ENCODE results near the gene ARHGEF10L.
"Not testable (repeated sequence)": the region's sequence is repeated elsewhere in the genome, so short reads cannot be mapped to it uniquely, and the experiment has no call there.

ARHGEF10L gene

GRCh38 chr1:17610085-17610484, 70.6 kb downstream of the ARHGEF10L start:
- DNase-seq (ENCODE audit: low read depth) = no peak

- DNase-seq (ENCODE audit: low read depth) = no peak
Observed at GRCh38 chr1:17610713-17611112, 71.2 kb downstream of the ARHGEF10L start.

GRCh38 chr1:17611991-17612390, 72.5 kb downstream of the ARHGEF10L start:
- DNase-seq (ENCODE audit: low read depth) = no peak

- no peak for DNase-seq (ENCODE audit: low read depth)
Observed at GRCh38 chr1:17612831-17613230, 73.3 kb downstream of the ARHGEF10L start.

GRCh38 chr1:17614586-17614985, 75.1 kb downstream of the ARHGEF10L start:
- no peak for DNase-seq (ENCODE audit: low read depth)

GRCh38 chr1:17615157-17615556, 75.7 kb downstream of the ARHGEF10L start:
- no peak for DNase-seq (ENCODE audit: low read depth)

- no peak for DNase-seq (ENCODE audit: low read depth)
Observed at GRCh38 chr1:17615959-17616358, 76.5 kb downstream of the ARHGEF10L start.

- no peak for DNase-seq (ENCODE audit: low read depth)
Observed at GRCh38 chr1:17616731-17617279, 77.3 kb downstream of the ARHGEF10L start.

GRCh38 chr1:17617787-17618557, 78.5 kb downstream of the ARHGEF10L start:
- no peak for DNase-seq (ENCODE audit: low read depth)

GRCh38 chr1:17618558-17619247, 79.2 kb downstream of the ARHGEF10L start:
- DNase-seq (ENCODE audit: low read depth) = no peak

- DNase-seq (ENCODE audit: low read depth) = no peak
Observed at GRCh38 chr1:17620448-17620847, 81.0 kb downstream of the ARHGEF10L start.

- DNase-seq (ENCODE audit: low read depth) = no peak
Observed at GRCh38 chr1:17621691-17622090, 82.2 kb downstream of the ARHGEF10L start.

- no peak for DNase-seq (ENCODE audit: low read depth)
Observed at GRCh38 chr1:17622823-17623222, 83.3 kb downstream of the ARHGEF10L start.

- DNase-seq (ENCODE audit: low read depth) = no peak
Observed at GRCh38 chr1:17624611-17625233, 85.2 kb downstream of the ARHGEF10L start.

- DNase-seq (ENCODE audit: low read depth) = no peak
Observed at GRCh38 chr1:17627239-17628052, 87.9 kb downstream of the ARHGEF10L start.

GRCh38 chr1:17629046-17629445, 89.5 kb downstream of the ARHGEF10L start:
- not testable (repeated sequence) for DNase-seq (ENCODE audit: low read depth)

GRCh38 chr1:17629460-17629859, 90.0 kb downstream of the ARHGEF10L start:
- DNase-seq (ENCODE audit: low read depth) = no peak

- DNase-seq (ENCODE audit: low read depth) = no peak
Observed at GRCh38 chr1:17630048-17630830, 90.7 kb downstream of the ARHGEF10L start.

- DNase-seq (ENCODE audit: low read depth) = no peak
Observed at GRCh38 chr1:17630986-17631385, 91.5 kb downstream of the ARHGEF10L start.

- no peak for DNase-seq (ENCODE audit: low read depth)
Observed at GRCh38 chr1:17631410-17631809, 91.9 kb downstream of the ARHGEF10L start.

- DNase-seq (ENCODE audit: low read depth) = no peak
Observed at GRCh38 chr1:17632106-17632505, 92.6 kb downstream of the ARHGEF10L start.
